Measurements from ENCODE around the gene IL5.

The IL5 gene

DNA sequence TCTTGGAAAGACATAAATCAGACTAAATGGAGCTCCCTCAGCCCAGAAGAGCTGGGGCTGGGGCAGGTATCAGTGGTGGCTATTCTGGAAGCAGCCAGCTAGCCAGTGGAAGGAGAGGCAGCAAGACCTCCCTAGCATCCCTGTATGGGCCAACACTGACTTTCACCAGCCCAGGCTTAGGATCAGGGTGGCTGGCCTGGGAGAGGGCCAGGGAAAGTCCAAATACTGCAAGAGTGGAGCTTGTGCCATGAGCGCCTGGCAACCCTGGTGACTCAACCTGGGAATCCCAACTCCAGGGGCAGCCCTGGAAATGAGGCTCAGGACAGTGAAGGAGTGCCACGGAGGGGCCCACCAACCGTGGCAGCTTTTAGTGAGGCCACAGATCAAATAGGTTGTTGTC lies 45.2 kb downstream of the IL5 start:
- no peak for DNase-seq

- no peak for DNase-seq
These were observed 45.8 kb downstream of the IL5 start for GRCh38 chr5:132497488-132497997.

DNA sequence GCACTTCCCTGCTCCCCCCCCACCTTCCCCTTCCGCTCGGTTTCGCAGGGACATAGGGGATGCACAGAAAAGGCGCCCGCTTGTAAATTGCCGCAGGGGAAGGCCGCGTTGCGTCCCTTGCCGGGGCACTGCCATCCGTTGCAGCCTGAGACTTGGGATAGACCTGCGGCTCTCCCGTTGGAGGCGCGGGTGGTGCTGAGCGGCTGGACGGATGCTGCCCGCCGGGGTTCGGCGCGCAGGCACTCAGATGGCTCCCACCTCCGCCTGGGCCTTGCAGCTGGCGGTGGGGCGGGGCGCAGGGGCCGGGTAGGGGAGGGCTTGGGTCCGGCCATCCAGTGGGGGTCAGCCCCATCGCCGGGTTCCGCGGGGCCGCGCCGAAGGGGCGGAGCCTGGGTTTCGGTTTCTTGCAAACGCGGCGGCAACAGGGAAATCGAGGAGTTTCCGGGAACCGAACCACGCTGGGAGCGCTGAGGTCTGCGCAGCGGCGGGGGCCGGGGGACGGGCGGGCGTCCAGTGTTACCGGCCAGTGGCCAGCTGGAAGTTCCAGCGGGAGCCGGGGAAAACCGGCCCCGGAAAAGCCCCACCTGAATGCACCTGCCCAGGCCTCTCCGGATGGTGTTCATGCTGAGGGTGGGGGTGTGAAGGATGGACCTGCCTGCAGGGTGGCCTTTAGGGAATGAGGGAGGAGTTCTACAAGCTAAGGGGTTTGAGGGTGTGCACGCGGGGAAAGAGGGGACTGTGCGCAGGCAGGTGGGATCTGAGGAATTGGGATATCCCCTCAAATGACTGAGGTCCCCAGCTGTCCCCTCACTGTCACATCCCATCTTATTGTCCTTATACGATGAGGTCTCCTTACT lies 46.5 kb downstream of the IL5 start:
- DNase-seq = no peak

DNA sequence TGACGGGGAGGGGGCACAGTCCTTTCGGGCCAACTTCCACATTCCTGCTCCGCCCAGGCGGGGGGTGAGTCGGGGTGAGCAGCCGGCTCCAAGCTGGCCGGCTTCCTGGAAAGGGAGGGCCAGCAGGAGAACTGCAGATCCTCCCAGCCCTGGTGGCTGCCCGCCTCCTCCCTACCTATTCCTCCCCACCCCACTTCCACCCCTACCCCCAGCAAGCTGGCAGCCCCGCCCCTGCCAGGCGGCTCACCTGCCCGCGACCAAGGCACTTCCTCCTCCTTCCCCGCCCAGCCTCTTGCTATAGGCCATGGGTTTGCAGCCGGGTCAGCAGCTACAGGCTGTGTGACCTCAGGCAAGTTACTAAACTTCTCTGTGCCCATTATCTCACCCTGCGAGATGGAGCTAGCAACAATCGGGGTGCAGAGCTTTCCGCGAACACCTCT lies 47.1 kb downstream of the IL5 start:
- peak; percentile 71 for DNase-seq

GRCh38 chr5:132495667-132496190 lies 47.6 kb downstream of the IL5 start:
- DNase-seq = no peak

DNA sequence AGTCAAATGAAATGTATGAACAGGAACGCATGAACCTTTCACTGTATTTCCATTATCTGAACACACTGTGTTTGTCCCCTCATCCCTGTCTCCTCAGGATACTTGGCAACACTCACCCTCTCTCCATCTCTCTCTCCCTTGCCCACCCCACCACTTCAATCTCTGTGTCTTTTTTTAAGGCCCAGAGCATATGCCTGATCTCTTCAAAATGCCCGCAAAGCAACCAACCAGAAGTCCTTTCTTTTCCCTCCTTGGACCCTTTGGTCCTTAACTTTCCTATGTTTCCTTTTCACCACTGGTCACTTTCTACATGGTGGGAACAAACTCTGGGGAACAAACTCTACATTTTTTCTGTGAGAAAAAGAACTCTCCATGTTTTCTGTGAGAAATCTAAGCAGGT lies 49.5 kb downstream of the IL5 start:
- no peak for DNase-seq

DNA sequence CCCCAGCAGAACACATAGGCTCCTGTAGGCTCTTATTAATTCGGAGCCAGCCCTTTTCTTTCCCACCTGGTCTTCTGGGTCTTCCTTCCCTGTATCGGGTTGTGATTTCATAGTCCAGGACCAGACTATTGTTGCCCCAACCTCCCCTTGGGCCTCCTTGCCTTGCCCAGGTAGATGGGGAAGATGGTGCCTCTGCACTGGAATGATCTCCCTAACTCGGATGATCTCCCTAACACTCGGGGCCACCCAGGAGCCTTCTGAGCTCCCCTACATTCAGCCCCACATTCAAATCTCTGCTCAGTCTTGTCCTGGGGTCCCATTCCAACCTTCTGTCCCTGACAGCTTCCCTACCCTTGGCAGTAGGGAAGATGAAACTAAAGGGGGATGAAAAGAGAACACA lies 50.1 kb downstream of the IL5 start:
- DNase-seq = no peak

- no peak for DNase-seq
These were observed 50.8 kb downstream of the IL5 start for GRCh38 chr5:132492386-132493125.
